ENCODE results near the gene TRIP13.
A peak's percentile ranks its signal among the peaks of the same experiment; 100 is the strongest.
"Not testable (repeated sequence)": the region's sequence is repeated elsewhere in the genome, so short reads cannot be mapped to it uniquely, and the experiment has no call there.

The TRIP13 gene

DNA sequence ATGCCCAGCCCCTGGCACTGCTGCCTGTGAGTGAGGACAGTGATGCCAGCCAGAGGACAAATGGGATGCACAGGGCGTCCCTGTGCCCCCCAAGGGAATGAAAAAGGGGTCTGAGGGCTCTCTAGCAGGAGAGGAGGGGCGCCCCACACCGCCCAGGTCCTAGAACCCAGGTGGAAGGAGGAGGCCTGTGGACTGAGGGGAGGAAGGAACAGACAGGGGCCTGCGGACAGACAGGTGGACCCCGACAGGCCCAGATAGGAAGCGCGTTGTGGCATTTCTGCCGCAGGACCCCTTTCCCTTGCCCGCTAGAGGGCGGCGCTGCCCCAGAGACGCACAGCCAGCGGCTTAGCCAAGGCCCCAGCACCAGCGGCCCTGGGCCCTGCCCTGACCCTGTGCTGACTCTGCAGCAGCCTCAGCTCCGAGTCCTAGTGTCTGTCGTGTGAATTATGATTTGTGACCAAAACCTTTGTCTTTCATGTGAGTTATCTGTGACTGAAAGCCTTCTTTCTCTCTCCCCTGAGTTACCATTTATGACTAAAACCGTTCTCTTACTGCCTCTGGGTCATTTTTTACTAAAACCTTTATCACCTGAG, 30.7 kb downstream of the TRIP13 start:
- ATAC-seq (replicated peaks; ENCODE audit: extremely low read depth, poor library complexity, severe bottlenecking) (no peak), DNase-seq (ENCODE audit: low spot score in 2 of 2) (peak; percentile 27 to 46)
- Mint-ChIP-seq H3K27ac (ENCODE audit: low read depth) (no peak overlapping the region), H3K36me3 (ENCODE audit: insufficient read depth) (no peaks in the 10 kb centered on the region), H3K9me3 (no peaks in the 10 kb centered on the region), H3K4me3 (no peak overlapping the region), H3K4me1 (no peaks in the 10 kb centered on the region), H3K27me3 (peaks cover 26% of the 10 kb centered on the region)

- DNase-seq (ENCODE audit: low spot score in 2 of 2), result no peak
- no peak overlapping the region for H3K4me3 Mint-ChIP-seq
These were observed 33.9 kb downstream of the TRIP13 start for GRCh38 chr5:926417-927171.

GRCh38 chr5:927172-928015, 34.7 kb downstream of the TRIP13 start:
- no peaks in the 10 kb centered on the region for H3K9me3 Mint-ChIP-seq
- no peak overlapping the region for H3K4me3 Mint-ChIP-seq
- no peak overlapping the region for H3K27ac Mint-ChIP-seq (ENCODE audit: low read depth)
- H3K4me1 Mint-ChIP-seq, result no peaks in the 10 kb centered on the region
- DNase-seq (ENCODE audit: low spot score in 2 of 2) (no peak), ATAC-seq (replicated peaks; ENCODE audit: extremely low read depth, poor library complexity, severe bottlenecking) (no peak)
- H3K36me3 Mint-ChIP-seq (ENCODE audit: insufficient read depth), result no peaks in the 10 kb centered on the region
- peaks cover 35% of the 10 kb centered on the region for H3K27me3 Mint-ChIP-seq

More at GRCh38 chr5:926417-927171, 33.9 kb downstream of the TRIP13 start:
- Mint-ChIP-seq H3K27me3 (peaks cover 35% of the 10 kb centered on the region), H3K36me3 (ENCODE audit: insufficient read depth) (no peaks in the 10 kb centered on the region), H3K9me3 (no peaks in the 10 kb centered on the region), H3K4me1 (no peaks in the 10 kb centered on the region), H3K27ac (ENCODE audit: low read depth) (no peak overlapping the region)
- ATAC-seq (replicated peaks; ENCODE audit: extremely low read depth, poor library complexity, severe bottlenecking), result no peak

DNA sequence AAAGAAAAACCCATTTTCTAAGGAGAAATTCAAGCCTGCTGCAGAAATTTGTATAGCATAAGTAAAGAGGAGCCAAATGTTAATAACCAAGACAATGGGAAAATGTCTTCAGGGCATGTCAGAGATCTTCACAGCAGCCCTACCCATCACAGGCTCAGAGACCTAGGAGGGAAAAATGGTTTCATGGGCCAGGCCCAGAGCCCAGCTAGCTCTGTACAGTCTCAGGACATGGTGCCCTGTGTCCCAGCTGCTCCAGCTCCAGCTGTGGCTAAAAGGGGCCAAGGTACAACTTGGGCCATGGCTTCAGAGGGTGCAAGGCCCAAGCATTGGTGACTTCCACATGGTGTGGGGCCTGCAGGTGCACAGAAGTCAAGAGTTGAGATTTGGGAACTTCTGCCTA, 36.5 kb downstream of the TRIP13 start:
- not testable (repeated sequence) for H3K4me1 Mint-ChIP-seq; H3K27ac Mint-ChIP-seq (ENCODE audit: low read depth); H3K36me3 Mint-ChIP-seq (ENCODE audit: insufficient read depth); H3K4me3 Mint-ChIP-seq; H3K9me3 Mint-ChIP-seq; DNase-seq (ENCODE audit: low spot score in 2 of 2); ATAC-seq (replicated peaks; ENCODE audit: extremely low read depth, poor library complexity, severe bottlenecking)
- peaks cover 35% of the 10 kb centered on the region for H3K27me3 Mint-ChIP-seq

DNA sequence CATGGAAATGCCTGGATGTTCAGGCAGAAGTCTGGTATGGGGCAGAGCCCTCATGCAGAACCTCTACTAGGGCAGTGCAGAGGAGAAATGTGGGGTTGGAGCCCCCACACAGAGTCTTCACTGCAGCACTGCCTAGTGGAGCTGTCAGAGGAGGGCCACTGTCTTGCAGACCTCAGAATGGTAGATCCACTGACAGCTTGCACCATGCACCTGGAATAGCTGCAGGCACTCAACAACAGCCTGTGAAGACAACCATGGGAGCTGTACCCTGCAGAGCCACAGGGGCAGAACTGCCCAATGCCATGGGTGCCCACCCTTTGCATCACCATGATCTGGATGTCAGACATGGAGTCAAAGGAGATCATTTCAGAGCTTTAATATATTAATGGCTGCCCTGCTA, 36.9 kb downstream of the TRIP13 start:
- Mint-ChIP-seq H3K4me1 (no peaks in the 10 kb centered on the region), H3K36me3 (ENCODE audit: insufficient read depth) (no peaks in the 10 kb centered on the region), H3K27ac (ENCODE audit: low read depth) (no peak overlapping the region), H3K4me3 (no peak overlapping the region), H3K9me3 (no peaks in the 10 kb centered on the region), H3K27me3 (peaks cover 35% of the 10 kb centered on the region)
- ATAC-seq (replicated peaks; ENCODE audit: extremely low read depth, poor library complexity, severe bottlenecking), result no peak
- DNase-seq (ENCODE audit: low spot score in 2 of 2), result no peak

GRCh38 chr5:930866-931265, 38.2 kb downstream of the TRIP13 start:
- no peaks in the 10 kb centered on the region for H3K4me1 Mint-ChIP-seq
- no peak overlapping the region for H3K27ac Mint-ChIP-seq (ENCODE audit: low read depth)
- H3K36me3 Mint-ChIP-seq (ENCODE audit: insufficient read depth), result no peaks in the 10 kb centered on the region
- peaks cover 31% of the 10 kb centered on the region for H3K27me3 Mint-ChIP-seq
- DNase-seq (ENCODE audit: low spot score in 2 of 2) (no peak), ATAC-seq (replicated peaks; ENCODE audit: extremely low read depth, poor library complexity, severe bottlenecking) (no peak)
- no peak overlapping the region for H3K4me3 Mint-ChIP-seq
- H3K9me3 Mint-ChIP-seq, result no peaks in the 10 kb centered on the region

GRCh38 chr5:931570-932145, 39.0 kb downstream of the TRIP13 start:
- Mint-ChIP-seq H3K36me3 (ENCODE audit: insufficient read depth) (no peaks in the 10 kb centered on the region), H3K27ac (ENCODE audit: low read depth) (no peak overlapping the region), H3K4me3 (no peak overlapping the region), H3K27me3 (peaks cover 24% of the 10 kb centered on the region), H3K9me3 (no peaks in the 10 kb centered on the region), H3K4me1 (no peaks in the 10 kb centered on the region)
- ATAC-seq (replicated peaks; ENCODE audit: extremely low read depth, poor library complexity, severe bottlenecking), result no peak
- no peak for DNase-seq (ENCODE audit: low spot score in 2 of 2)

DNA sequence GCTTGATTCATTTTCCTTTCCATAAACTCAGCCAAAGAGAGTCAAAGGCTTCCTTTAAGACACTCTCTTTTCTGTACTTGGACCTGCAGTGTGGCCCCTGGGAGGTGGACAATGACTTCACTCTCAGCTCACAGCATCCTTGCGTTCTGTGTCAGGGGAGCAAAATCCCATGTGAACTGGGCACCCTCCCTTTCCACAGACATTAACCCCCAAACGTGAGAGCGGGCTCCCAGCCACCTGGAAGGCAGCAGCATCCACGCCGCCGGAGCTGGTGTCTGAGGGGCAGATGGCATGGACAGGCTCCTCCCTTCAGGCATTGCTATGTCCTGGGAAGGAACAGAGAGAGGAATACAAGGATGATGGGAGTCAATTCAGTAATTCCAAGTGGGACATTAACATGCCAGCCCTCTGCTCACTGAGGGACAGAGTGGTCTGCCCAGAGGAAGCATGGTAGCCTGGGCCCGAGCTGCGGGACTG, 39.5 kb downstream of the TRIP13 start:
- Mint-ChIP-seq H3K27ac (ENCODE audit: low read depth) (no peak overlapping the region), H3K4me1 (no peaks in the 10 kb centered on the region), H3K36me3 (ENCODE audit: insufficient read depth) (peaks cover 1% of the 10 kb centered on the region), H3K4me3 (no peak overlapping the region), H3K27me3 (peaks cover 20% of the 10 kb centered on the region), H3K9me3 (no peaks in the 10 kb centered on the region)
- ATAC-seq (replicated peaks; ENCODE audit: extremely low read depth, poor library complexity, severe bottlenecking) (no peak), DNase-seq (ENCODE audit: low spot score in 2 of 2) (no peak)

DNA sequence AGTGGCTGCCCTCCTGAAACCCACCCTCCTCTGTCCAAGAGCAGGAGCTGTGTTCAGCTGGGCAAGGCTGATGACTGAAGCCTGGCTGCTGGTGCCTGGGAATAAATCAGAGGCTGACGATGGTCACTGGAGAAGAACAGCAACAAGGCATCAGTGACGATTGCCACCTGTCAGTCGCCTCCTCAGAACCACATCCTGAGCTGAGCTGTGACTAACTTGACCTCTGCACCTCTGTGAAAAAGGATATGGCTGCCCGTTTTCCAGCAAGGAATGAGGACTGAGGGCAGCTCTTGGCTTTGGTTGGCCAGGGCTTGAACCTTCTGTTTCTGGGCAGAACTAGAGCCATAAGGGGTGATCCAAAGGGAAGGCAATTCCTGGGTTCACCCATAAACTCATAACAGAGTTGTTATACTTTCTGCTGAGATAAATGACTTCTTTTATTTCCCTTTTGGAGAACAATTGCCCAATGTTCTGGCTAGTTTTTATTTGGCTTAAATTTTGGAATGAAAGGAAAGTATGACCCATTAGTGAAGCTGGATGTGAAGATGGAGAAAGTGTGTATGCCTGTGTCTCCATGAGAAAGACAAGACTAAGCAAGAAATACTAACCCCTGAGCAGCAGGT, 40.1 kb downstream of the TRIP13 start:
- peaks cover 15% of the 10 kb centered on the region for H3K27me3 Mint-ChIP-seq
- H3K27ac Mint-ChIP-seq (ENCODE audit: low read depth), result no peak overlapping the region
- DNase-seq (ENCODE audit: low spot score in 2 of 2), result no peak
- no peak overlapping the region for H3K4me3 Mint-ChIP-seq
- H3K4me1 Mint-ChIP-seq, result no peaks in the 10 kb centered on the region
- H3K36me3 Mint-ChIP-seq (ENCODE audit: insufficient read depth), result peaks cover 1% of the 10 kb centered on the region
- no peak for ATAC-seq (replicated peaks; ENCODE audit: extremely low read depth, poor library complexity, severe bottlenecking)
- H3K9me3 Mint-ChIP-seq, result no peaks in the 10 kb centered on the region

DNA sequence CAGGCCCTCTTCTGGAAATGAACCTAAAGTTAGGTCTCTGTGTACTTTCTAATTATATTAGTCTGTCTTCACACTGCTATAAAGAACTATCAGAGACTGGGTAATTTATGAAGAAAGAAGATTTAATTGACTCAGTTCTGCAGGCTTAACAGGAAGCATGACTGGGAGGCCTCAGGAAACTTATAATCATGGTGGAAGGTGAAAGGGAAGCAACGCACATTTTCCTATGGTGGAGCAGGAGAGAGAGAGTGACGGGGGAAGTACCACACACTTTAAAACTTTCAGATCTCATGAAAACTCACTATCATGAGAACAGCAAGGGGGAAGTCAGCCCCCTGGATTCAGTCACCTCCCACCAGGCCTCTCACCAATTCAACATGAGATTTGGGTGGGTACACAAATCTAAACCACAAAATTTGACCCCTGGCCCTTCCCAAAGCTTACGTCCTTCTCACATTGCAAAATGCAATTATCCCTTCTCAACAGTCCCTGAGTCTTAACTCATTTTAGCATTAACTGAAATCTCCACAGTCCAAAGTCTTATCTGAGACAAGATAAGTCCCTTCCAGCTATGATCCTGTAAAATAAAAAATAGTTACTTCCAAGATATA, 40.7 kb downstream of the TRIP13 start:
- Mint-ChIP-seq H3K36me3 (ENCODE audit: insufficient read depth) (peaks cover 1% of the 10 kb centered on the region), H3K4me1 (no peaks in the 10 kb centered on the region), H3K4me3 (no peak overlapping the region), H3K9me3 (no peaks in the 10 kb centered on the region), H3K27me3 (peaks cover 9% of the 10 kb centered on the region), H3K27ac (ENCODE audit: low read depth) (no peak overlapping the region)
- ATAC-seq (replicated peaks; ENCODE audit: extremely low read depth, poor library complexity, severe bottlenecking), result no peak
- DNase-seq (ENCODE audit: low spot score in 2 of 2), result no peak

DNA sequence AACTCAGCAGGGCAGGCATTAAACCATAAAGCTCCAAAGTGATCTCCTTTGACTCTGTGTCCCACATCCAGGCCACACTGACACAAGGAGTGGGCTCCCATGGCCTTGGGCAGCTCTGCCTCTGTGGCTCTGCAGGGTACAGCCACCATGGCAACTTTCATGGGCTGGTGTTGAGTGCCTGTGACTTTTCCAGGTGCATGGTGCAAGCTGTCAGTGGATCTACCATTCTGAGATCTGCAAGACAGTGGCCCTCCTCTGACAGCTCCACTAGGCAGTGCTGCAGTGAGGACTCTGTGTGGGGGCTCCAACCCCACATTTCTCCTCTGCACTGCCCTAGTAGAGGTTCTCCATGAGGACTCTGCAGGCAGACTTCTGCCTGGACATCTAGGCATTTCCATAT, 41.3 kb downstream of the TRIP13 start:
- not testable (repeated sequence) for ATAC-seq (replicated peaks; ENCODE audit: extremely low read depth, poor library complexity, severe bottlenecking); H3K4me3 Mint-ChIP-seq; DNase-seq (ENCODE audit: low spot score in 2 of 2)

More for the DNA sequence above, 41.3 kb downstream of the TRIP13 start:
- H3K27ac Mint-ChIP-seq (ENCODE audit: low read depth); H3K9me3 Mint-ChIP-seq; H3K36me3 Mint-ChIP-seq (ENCODE audit: insufficient read depth); H3K27me3 Mint-ChIP-seq; H3K4me1 Mint-ChIP-seq: not testable (repeated sequence)

Measured in central memory CD8-positive, alpha-beta T cell (primary cell).